Activated naive CD4-positive, alpha-beta T cell treated with anti-CD3 and anti-CD28 coated beads, Interleukin-2, amount 50 U/mL, for 24 hours (primary cell): ENCODE measurements around the gene CHD9.

Source experiments
- H3K27ac Mint-ChIP-seq: one replicate; pipeline ENCODE4 v1.8.0; 2021; ENCODE audit warnings: mild to moderate bottlenecking, mixed read lengths
- H3K27me3 Mint-ChIP-seq: one replicate; pipeline ENCODE4 v1.8.0; 2021; ENCODE audit warnings: mixed read lengths
- H3K36me3 Mint-ChIP-seq: one replicate; pipeline ENCODE4 v1.8.0; 2021; ENCODE audit warnings: mixed read lengths
- H3K4me1 Mint-ChIP-seq: one replicate; pipeline ENCODE4 v1.8.0; 2021; ENCODE audit warnings: mixed read lengths
- H3K4me3 Mint-ChIP-seq: one replicate; pipeline ENCODE4 v1.8.0; 2021; ENCODE audit warnings: mild to moderate bottlenecking, mixed read lengths
- H3K9me3 Mint-ChIP-seq: one replicate; pipeline ENCODE4 v1.8.0; 2021; ENCODE audit warnings: mixed read lengths

CHD9 gene

DNA sequence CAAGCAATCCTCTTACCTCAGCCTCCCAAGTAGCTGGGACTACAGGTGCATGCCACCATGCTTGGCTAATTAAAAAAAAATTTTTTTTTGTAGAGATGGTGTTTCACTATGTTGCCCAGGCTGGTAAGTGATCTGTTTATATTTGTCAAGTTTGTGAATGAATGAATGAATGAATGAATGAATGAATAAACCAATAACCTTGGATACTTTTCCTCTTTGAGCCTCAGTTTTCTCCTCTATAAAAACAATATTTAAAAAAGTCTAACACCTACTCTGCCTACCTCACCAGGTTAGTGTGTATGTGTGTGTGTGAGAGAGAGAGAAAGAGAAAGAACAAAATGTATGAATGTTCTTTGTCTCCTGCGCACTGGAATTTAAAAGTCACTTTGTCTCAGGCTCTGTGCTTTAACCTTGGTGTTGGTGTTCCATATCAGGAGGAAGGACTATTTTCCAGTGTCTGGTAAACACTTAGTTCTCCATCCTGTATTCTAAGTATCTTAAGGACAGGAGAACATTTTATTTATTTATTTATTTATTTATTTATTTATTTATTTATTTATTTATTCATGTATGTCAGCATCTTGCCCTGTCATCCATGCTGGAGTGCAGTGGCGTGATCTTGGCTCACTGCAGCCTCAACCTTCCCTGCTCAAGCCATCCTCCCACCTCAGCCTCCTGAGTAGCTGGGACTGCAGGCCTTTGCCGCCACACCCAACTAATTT lies 27.1 kb downstream of the CHD9 start:
- no peaks in the 10 kb centered on the region for H3K4me1 Mint-ChIP-seq
- no peak overlapping the region for H3K4me3 Mint-ChIP-seq
- no peaks in the 10 kb centered on the region for H3K36me3 Mint-ChIP-seq
- no peak overlapping the region for H3K27ac Mint-ChIP-seq
- no peaks in the 10 kb centered on the region for H3K27me3 Mint-ChIP-seq
- no peaks in the 10 kb centered on the region for H3K9me3 Mint-ChIP-seq

DNA sequence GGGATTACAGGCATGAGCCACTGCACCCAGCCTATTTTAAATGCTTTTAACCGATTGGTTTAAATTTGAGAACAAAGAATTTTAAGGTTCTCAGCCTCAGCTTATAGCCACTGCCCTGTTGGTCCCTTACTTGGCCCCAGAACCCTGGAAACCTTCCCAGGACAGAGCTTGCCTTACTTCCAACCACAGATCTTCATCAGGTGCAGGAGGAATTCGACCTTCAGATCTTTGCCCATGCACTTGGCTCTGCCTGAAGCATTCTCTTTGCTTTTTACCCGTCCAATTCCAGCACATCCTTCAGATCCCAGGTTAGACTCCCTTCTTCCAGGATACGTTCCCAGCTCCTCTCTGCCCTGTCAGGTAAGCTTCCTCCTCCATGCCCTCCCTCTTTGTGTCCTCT lies 27.7 kb downstream of the CHD9 start:
- Mint-ChIP-seq H3K4me1 (no peaks in the 10 kb centered on the region), H3K27ac (no peak overlapping the region), H3K36me3 (no peaks in the 10 kb centered on the region), H3K27me3 (no peaks in the 10 kb centered on the region), H3K4me3 (no peak overlapping the region), H3K9me3 (no peaks in the 10 kb centered on the region)

DNA sequence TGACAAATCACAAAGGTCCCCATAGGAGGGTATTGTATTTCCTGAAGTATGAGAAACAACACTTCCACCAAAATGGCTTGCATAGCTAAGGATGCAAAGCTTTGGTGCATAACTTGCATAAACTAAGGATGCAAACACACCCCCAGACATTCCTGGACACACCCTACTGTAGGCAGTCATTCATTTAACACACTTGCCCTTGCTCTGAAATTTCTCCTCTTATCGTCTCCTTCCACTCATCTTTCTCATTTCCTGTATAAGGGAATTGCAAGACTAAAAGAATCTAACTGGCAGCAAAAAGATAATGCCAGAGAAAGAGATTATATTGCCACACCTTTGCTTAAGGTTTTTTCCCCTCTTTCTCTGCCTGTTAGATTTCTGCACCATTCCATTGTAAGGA lies 28.3 kb downstream of the CHD9 start:
- Mint-ChIP-seq H3K27ac (no peak overlapping the region), H3K4me3 (no peak overlapping the region), H3K27me3 (no peaks in the 10 kb centered on the region)

DNA sequence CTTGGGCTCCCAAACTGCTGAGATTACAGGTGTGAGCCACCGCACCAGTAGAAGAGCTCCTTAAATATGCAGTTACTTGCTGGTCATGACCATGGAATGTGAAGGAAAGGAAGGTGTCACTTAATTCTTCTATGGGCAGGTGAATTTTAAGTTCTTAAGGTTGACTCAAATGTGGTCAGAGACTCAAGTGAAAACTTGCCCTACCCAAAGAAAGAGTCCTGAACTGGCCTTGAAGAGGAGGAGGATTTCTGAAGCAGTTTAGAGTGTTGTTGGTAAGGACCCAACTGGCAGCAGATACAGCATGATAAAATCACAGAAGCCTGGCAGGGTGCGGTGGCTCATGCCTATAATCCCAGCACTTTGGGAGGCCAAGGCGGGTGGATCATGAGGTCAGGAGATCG lies 29.4 kb downstream of the CHD9 start:
- Mint-ChIP-seq H3K4me3 (no peak overlapping the region), H3K36me3 (no peaks in the 10 kb centered on the region), H3K9me3 (no peaks in the 10 kb centered on the region), H3K4me1 (no peaks in the 10 kb centered on the region), H3K27ac (no peak overlapping the region), H3K27me3 (no peaks in the 10 kb centered on the region)

More for the DNA sequence above, 28.3 kb downstream of the CHD9 start:
- no peaks in the 10 kb centered on the region for H3K4me1 Mint-ChIP-seq
- H3K36me3 Mint-ChIP-seq = no peaks in the 10 kb centered on the region
- no peaks in the 10 kb centered on the region for H3K9me3 Mint-ChIP-seq

DNA sequence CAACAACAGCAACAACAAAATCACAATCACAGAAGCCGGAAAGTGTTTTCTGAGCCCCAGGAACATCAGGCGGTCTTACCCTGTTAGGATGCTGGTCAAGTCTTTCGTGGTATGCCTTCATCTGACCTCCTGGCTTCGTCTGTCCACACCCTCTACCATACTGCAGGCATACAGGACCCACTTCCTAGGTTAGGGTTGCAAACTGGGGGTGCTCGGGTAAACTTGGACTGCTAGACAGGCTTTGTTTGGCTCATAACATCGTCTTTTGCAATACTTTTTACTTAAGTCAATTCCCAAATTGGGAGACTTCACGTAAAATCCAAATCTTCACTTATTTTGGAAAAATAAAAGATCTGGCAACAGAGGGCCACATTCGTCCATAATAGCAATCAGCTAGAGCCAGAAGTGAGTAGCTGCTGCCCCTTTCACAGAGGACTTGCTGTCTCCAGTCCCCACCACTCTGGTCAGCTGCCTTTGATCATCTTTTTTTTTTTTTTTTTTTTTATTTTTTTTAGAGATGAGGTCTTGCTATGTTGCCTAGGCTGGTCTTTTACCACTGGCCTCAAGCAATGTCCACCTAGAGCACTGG lies 30.0 kb downstream of the CHD9 start:
- no peaks in the 10 kb centered on the region for H3K9me3 Mint-ChIP-seq
- H3K36me3 Mint-ChIP-seq = no peaks in the 10 kb centered on the region
- H3K27ac Mint-ChIP-seq = no peak overlapping the region
- H3K4me3 Mint-ChIP-seq = no peak overlapping the region
- H3K4me1 Mint-ChIP-seq = no peaks in the 10 kb centered on the region
- no peaks in the 10 kb centered on the region for H3K27me3 Mint-ChIP-seq

DNA sequence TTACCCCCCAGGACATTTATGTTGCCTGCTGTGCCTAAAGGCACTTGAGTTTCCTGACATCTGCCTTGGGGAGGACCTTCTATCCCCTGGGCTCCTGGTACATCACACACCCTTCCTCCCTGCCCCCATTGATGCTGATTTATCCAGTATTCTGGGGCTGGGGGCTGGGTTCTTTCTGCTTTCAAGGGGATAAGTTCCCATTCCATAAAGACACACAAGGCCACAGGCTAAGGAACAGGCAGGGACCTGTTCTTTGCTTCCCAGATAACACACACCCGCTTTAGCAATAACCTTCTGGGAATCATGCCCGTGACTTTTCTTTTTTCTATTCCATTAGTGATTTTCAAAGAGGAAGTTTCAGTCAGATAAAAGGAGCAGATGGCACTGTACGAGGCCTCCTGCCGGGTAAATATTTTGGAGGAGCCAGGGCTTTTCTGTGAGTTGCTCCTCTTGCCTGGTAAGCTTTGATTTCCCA lies 30.6 kb downstream of the CHD9 start:
- H3K9me3 Mint-ChIP-seq = no peaks in the 10 kb centered on the region
- no peaks in the 10 kb centered on the region for H3K27me3 Mint-ChIP-seq
- no peak overlapping the region for H3K4me3 Mint-ChIP-seq
- no peaks in the 10 kb centered on the region for H3K36me3 Mint-ChIP-seq
- no peak overlapping the region for H3K27ac Mint-ChIP-seq
- peaks cover under 1% of the 10 kb centered on the region for H3K4me1 Mint-ChIP-seq

DNA sequence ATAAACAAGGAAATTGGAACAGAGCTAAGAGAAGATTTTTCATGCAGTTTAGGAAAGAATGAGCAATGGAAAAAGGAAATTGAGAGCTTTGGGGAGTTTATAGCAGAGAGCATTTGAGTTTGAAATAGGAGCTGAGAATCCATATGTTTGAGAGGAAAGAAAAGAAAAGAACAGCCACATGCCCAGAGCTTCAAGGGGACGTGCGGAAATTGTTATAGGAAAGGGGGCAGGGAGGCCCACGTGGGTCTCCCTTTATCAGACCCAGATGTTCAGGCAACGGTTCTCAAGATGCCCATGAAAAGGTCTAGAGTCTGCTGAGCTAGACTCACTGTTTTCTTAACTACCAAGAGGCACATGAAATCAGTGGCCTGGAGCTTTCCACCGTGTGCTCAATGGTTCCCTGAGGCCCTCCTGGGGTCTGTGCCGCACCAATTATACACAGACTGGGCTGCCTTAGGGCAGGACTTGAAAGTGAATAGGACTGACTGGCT lies 31.2 kb downstream of the CHD9 start:
- Mint-ChIP-seq H3K27me3 (no peaks in the 10 kb centered on the region), H3K27ac (no peak overlapping the region), H3K4me1 (peaks cover 4% of the 10 kb centered on the region), H3K36me3 (no peaks in the 10 kb centered on the region), H3K4me3 (no peak overlapping the region), H3K9me3 (no peaks in the 10 kb centered on the region)

DNA sequence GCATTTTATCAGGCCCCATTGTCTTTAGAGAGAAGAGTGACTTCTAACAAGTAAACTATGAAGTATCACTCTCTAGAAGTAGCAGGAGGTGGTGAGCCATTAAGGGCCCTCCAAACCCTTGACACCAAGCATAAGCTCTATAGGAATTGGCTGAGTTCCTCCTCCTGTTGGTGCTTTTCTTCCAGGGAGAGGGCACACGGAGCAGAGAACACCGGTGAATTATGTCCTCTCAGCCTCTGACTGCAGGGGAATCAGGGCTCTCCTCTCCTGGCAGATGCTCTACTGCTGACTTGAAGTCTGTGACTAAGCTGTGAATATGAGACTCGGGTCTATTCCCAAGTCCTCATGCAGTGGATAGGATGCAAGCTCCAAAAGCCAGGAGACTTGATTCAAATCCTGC lies 32.3 kb downstream of the CHD9 start:
- Mint-ChIP-seq H3K4me1 (peaks cover 6% of the 10 kb centered on the region), H3K9me3 (no peaks in the 10 kb centered on the region), H3K36me3 (no peaks in the 10 kb centered on the region), H3K4me3 (no peak overlapping the region), H3K27ac (no peak overlapping the region), H3K27me3 (no peaks in the 10 kb centered on the region)

DNA sequence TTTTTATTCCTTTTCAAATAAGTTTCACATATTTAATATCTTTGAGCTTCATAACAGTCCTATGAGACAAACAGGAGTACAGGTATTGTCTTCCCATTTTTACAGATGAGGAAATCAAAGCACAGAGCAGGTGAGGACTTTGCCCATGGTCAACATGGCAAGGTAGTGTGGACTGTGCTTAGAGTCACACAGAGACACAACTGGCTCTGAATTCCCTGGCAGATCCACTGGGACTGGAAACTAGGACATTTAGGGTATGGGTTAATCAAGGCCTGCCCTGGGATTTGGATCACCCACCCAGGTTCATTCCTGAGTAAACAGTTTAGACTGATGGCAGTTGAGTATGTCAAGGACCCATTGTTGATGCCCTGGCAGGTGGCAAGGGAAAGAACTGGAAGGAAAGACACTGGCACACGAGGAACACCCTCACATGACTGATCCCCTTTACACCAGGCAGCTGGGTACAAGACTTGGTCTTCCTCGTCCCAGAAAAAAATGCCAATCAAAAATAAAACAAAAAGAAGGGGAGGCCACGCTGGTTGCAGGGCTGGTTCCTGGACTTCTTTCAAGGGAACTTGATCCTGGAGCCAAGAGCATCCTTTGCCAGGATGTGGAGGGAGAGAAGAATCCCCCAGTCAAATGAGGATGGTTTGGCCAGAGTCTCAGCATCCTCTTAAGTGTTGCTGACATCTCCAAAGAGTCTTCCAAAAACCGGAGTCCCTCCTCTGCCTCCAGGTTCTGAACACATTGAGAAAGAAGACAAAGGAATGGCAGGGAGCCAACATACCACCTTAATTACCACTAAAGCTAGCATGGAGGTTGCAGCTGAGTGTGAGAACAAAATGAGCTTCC lies 34.9 kb downstream of the CHD9 start:
- no peak overlapping the region for H3K27ac Mint-ChIP-seq
- H3K4me1 Mint-ChIP-seq = peaks cover 6% of the 10 kb centered on the region

DNA sequence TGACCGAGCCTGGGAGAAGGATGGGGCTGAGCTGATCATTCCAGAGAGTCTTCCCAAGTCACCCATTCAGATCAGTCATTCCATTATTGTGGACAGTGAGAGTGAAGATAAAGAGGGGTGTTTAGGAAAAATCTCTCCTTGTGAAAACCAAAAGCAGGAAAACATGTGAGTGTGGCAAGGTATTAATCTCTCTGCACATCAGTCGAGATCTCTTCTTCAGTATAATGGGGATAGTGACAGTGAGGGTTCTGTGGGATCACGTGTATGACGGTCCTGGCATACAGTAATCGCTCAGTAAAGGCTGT lies 35.4 kb downstream of the CHD9 start:
- H3K27ac Mint-ChIP-seq = no peak overlapping the region
- H3K9me3 Mint-ChIP-seq = no peaks in the 10 kb centered on the region
- H3K4me3 Mint-ChIP-seq = no peak overlapping the region
- H3K36me3 Mint-ChIP-seq = no peaks in the 10 kb centered on the region
- H3K4me1 Mint-ChIP-seq = peaks cover 6% of the 10 kb centered on the region
- no peaks in the 10 kb centered on the region for H3K27me3 Mint-ChIP-seq

More for the DNA sequence above, 34.9 kb downstream of the CHD9 start:
- Mint-ChIP-seq H3K27me3 (no peaks in the 10 kb centered on the region), H3K4me3 (no peak overlapping the region), H3K9me3 (no peaks in the 10 kb centered on the region), H3K36me3 (no peaks in the 10 kb centered on the region)

DNA sequence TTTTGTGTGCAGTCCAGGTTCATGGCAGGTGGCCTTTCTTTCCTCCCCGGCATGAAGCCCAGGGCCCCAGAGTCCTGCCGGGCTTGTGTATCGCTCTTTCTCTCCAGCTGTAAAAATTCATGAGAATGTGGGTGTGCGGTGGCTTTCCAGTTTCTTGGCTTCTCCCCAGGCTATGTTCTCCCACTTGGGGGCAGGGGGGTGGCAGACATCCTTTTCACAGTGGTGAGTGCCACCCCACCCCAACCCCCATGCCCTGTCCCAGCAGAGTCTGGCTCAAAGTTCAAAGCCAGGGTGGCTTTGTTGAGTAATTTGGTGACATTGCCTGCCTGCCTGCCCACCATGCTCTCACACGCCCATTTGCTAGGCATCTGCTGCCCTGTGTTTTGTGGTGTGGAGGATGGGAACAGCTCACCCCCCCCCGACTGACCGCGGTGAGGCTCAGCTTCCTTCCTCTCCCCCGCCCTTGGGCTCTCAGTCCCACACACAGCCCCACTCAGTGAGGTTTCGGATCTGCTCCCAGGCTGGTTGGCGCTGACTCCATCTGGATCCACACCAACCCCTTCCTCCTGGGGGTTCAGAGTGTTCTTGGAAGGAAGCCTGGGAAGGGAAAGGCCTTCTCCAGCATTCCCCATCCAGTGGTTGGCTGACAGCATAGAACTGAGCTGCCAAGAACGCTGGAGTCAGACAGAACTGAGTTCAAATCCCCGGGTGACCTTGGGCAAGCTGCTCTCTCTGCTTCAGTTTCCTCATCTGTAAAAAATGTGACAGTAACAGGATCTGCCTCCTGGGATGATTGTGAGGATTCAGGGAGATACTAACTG lies 36.0 kb downstream of the CHD9 start:
- Mint-ChIP-seq H3K27ac (no peak overlapping the region), H3K9me3 (no peaks in the 10 kb centered on the region), H3K27me3 (no peaks in the 10 kb centered on the region), H3K36me3 (no peaks in the 10 kb centered on the region), H3K4me3 (no peak overlapping the region), H3K4me1 (peaks cover 6% of the 10 kb centered on the region)

DNA sequence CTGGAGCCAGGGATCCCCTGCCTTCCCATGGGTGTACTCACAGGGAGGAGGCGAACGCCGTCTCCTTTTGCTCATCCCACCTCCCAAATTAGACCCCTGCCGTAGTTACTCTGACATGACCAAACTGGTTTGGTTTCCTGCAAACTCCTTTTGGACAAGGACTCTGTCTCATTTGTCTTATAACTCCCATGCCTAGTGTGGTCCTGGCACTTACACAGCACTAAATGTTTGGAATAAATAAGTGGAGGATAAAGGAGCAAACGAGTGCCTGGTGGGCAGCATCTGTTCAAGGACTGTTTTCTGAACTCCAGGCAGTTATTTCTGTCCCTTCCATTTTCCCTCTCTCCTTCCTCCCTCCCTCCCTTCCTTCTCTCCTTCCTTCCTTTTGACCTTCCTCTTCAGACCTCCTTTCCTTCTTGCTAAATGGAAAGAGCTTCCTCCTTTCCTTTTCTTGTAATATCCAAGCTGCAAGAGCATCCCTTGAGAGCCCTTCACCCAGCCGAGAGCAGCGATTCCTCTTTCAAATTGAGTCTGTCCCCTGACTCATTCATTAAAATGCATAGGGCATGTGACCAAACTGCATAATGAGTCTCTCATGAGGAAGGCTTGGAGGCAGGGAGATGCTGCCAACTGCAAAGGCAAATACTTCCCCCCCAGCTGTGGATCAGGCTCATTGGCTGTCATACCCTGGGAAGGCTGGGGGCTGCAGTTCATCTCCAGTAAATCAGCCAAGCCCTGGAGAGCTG lies 36.8 kb downstream of the CHD9 start:
- Mint-ChIP-seq H3K4me1 (peaks cover 6% of the 10 kb centered on the region), H3K27me3 (no peaks in the 10 kb centered on the region), H3K36me3 (no peaks in the 10 kb centered on the region), H3K9me3 (no peaks in the 10 kb centered on the region), H3K27ac (no peak overlapping the region), H3K4me3 (no peak overlapping the region)

DNA sequence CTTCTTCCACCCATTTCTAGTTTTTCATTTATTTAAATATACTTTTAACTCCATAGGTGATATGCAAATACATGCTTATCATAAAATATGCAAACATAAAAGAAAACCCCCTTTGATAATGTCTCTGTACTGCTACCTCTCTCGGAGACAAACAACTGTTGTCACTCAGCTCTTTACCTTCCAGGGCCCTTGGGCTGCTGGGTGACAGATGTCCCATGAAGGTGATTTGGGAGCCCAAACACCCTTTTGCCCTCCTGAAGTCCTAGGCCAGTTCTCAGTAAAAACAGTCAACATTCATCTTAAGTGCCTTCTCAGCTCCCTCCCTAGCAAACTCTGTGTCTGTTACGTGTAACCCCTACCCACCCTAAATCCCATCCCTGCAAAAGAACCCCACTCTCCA lies 37.5 kb downstream of the CHD9 start:
- Mint-ChIP-seq H3K4me3 (no peak overlapping the region), H3K27ac (no peak overlapping the region), H3K27me3 (no peaks in the 10 kb centered on the region), H3K4me1 (peaks cover 8% of the 10 kb centered on the region), H3K9me3 (no peaks in the 10 kb centered on the region), H3K36me3 (no peaks in the 10 kb centered on the region)

DNA sequence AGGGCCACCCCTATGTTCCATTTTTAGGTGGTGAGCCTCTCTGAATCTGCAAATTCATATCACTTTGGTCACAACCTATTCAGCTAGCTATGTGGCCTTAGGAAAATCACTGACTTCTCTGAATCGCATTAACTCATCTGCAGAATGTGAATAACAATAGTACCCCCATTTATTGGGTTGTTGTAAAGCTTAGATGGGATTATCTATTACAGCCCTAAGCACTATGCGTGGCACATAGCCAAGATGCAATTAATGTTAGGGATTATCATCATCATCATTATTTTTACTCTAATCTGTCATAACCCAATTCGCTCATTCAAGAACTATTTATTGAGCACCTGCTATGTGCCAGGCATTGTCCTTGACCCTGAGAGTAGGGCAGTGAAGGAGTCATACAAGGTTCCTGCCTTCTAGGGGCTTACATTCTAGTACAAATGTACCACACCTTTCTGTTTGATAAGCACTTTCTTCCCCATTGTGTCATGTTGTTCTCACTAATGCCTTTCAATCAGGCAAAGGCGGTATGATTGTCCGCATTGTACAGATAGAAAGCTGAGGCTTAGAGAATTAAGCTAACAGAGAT lies 38.5 kb downstream of the CHD9 start:
- Mint-ChIP-seq H3K27ac (no peak overlapping the region), H3K9me3 (no peaks in the 10 kb centered on the region), H3K36me3 (no peaks in the 10 kb centered on the region), H3K4me1 (peaks cover 9% of the 10 kb centered on the region), H3K27me3 (no peaks in the 10 kb centered on the region), H3K4me3 (no peak overlapping the region)
